Tongue (tissue), 2 donors: Measurements from ENCODE around the gene NSMF. TPM values are rescaled to one million over a fixed set of nuclear protein-coding genes. Genes with fewer than 3 reads are reported as not detected.
"Not testable (repeated sequence)": the region's sequence is repeated elsewhere in the genome, so short reads cannot be mapped to it uniquely, and the experiment has no call there.

Source experiments
- DNase-seq: peaks from one replicate; pipeline ENCODE4 v3.0.0-alpha.2; 2015
- total RNA-seq: library from RNA; depleted of rRNA; stranded (reverse); fragments of >200 nt; gene quantifications from one replicate; pipeline ENCODE4 v1.2.3, GENCODE V29; 2014

The NSMF gene
- total RNA-seq, 1 donor from 2014 or later = 10.7 TPM

DNA sequence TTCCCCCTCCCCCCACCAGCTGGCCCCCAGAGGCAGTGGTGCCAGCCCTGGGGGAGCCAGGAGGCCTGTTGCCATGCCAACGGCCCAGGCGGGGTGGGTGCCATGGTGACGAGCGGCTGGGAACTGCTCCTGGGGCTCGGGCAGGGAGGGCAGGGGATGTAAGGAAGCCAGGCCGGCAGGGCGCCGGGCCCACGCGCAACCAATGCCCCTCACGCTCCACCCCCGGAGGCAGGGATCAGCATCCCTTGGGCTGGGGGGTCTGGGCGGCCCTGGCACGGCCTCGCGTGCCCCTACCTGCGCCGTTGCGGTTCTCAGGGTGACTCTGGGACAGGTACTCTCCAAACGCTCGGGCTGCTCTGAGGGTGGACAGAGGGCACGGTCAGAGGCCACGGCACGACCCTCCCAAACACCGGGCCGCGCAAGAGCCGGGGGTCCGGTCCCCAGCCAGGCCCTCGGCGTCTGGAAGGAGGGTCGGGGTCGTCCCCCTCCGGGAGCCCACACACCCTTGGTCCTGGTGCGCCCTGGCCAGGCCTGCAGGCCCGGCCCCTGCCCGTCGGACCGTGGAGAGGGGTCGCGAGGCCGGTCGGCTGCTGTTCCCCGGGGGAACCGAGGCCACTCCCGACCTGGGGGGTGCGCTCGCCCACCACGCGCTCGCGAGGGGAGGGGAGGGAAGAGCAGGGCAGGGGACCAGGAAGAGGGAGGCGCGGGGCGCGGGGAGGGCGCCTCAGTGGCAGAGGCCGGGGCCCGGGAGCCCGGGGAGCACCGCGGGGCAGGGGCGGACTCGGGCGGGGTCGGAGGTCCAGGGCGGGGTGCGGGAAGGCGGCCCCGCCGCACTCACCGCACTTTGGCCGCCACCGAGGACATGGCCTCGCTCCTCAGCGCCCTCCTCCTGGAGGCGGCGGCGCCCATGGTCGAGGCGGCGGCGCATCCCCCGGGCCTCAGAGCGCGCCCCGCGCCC lies 661 bp downstream of the NSMF start:
- peak; percentile 36 for DNase-seq

DNA sequence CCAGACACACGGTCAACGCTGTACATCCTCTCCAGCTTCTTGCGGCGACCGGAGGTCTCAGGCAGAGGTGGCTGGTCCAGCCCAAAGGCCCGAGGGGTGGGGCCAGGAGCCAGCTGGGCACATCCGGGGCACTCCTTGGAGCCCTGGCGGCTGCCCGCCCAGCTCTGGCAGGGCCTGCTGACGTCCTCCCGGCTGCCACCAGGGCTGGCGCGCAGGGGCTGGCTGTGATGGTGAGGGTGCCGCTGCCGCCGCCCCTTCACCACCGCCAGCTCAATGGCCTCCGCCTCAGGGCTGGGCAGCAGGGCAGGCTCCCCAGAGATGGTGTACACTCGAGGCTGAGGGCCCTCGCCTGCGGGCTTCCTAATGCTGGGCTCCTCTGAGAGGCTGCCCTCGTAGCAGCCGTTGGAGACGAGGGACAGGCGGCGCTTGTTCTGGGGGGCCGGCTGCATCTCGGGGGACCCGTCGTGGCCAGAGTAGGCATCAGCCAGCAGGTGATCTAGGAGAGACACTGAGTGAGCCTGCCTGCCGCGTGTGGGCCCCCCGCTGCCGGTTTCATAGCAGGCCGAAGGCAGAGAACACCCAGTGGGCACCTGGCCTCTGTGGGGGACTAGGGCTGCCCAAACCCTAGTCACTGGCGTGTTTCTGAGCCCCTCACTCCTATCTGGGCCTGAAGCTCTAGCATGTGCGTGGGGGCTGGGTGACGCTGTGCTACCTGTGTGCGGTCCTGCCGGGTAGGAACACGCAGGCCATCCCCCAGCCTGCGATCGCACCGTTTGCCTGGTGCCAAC lies 1.5 kb downstream of the NSMF start:
- no peak for DNase-seq

DNA sequence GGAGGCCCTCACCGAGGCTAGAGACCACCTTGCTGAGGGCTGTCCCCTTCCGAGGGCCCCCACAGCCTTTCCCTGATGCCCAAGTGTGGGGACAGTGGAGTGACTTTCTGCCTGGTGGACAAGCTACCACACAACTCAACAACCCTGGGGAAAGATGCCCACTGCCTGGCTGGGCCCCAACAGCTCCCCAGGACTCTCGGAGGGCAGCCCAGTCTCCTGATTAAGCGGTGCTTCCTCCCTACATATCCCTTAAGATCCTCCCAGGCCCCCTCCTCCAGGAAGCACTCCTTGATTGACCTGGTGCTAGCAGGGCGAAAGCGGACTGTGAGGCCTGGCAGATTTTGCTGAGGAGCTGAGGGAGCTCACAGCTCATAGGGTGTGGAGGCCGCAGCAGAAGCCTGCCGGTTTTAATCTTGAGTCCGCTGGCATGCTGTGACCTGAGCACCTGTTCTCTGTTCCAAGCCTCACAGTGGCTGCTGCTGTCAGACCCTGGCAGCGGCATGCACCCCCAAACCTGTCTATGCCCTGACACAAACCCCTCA lies 2.2 kb downstream of the NSMF start:
- DNase-seq = no peak

DNA sequence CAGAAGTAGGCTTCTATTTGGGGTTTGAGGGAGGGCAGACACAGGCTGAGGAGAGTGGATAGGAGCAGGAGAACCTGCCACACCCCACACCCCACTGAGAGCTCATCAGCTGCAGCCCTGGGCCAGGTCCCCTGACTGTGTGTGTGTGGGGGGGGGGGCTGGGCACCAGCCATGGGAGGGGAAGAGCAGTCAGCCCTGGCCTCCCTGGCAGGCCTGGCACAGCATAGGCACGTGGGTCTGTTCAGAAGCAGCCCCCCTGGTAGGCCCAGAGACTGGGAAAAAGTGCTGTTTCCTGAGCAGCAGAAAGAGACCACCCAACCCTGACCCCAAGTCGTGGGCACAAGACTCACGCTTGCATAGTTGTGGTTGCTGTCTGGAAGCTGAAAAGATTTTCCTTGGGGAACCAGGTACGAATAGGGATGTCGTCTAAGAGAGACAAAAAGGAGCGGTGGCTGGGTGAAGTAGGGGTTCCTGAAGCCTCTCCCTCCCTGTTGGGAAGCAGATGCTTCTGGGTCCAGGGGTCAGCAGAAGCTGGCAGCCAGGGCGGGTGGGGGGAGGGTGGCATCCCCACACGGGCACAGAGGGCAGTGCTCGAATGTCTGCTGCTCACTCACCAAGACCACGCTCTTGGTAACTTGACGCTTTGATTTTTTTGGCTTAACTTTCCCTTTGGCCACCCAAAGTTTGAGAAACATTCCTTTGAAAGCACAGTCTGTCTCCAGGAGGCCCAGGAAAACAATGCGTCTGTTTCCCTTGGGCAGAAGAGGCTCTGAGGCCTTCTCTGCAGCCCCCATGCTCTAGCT lies 2.9 kb downstream of the NSMF start:
- no peak for DNase-seq

DNA sequence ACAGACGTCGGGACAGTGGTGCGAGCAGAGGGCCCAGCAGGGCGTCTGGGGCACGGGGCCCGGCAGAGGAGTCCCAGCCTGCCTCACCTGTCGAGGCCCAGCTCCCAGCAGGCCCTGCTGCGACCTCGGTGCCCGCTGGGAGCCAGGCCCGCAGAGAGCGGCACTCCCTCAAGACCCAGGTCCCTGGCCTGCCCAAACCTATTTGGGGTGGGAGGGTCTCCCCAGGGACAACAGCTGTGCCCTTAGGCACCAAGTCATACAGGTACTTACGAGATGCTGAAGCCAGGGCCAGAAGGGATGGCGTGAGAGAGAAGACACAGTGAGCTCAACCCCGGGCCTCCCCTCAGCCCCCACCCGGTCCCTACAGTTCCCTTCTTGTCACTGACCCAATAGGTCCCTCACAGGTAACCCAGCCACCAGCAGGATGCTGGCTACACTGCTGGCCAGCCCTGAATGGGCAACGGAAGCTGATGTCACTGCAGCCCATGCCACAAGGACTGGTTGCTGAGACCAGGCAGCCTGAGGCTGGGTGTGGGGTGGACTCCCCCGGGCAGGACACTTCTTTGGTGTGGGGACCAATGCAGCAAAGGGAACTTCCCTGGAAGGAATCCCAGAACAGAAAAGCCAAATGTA lies 3.7 kb downstream of the NSMF start:
- DNase-seq = no peak

DNA sequence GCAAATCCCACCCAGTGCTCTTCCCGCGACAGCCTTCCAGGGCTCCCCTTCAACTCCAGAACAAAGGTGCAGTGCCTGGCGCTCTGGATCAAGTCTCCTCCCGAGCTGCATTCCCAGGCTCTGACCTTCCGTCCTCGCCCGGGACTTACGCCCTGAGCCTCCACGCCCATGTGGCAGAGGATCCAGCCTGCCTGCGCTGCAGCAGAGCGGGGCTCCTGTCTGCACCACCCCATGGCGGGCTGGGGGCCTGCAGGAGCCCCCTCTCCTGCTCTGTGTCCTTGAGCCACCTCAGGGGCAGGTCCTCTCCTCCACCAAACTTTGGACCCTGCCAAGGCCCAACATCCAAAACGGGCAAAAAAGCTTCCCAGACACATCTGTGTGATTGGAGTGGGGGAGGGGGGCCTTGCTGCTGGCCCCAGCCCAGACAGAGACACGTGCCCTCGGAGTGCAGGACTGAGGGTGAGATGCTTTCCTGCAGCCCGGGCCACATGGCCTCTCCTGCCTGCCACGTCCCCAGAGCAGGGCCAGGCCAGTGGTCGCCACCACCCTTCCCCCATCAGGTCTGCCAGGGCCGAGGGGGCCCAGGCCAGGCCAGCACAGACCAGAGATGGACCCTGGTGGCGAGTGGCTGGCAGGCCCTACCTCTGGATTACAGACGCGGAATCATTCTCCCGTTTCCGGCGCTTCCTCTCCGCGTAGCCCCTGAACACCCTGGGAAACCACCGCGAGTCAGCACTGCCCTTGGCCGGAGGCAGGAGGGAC lies 4.4 kb downstream of the NSMF start:
- DNase-seq = no peak

DNA sequence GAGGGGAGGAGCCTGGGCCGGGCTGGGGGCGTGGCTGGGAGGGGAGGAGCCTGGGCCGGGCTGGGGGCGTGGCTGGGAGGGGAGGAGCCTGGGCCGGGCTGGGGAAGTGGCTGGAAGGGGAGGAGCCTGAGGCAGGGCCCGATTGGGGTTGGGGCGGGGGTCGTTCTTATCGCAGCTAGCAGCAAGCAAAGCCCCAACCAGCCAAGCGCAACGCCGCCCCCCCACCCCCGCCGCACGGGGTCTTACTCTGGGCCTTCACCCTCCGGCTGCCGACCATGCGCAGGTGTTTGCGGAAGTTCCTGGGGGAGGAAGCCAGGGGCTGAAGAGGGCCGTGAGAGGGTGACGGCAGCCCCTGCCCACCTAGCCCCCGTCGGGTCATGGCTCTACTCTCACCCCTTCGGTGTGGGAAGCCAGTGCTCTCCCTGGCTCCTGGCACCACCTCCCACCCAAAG lies 5.0 kb downstream of the NSMF start:
- DNase-seq = peak; percentile 20

DNA sequence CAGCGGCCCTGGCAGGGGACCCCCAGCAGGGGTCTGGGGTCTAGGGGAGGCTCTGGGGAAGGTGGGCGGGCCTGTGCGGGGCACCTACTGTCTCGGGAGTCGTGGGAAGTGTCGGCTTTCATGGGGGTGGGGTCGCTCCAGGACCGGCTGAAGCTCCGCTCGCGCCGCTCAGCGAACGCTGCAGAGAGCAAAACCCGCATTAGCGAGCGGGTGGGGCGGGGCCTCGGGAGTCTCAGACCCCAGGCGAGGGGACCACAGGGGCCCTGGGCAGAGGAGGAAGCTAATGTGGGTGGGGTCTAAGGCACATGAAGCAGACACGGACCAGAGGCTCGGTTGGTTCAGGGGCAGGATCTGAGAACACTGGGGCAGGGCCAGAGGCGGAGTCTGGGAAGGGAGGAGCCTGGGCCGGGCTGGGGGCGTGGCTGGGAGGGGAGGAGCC lies 5.5 kb downstream of the NSMF start:
- peak; percentile 81 for DNase-seq

DNA sequence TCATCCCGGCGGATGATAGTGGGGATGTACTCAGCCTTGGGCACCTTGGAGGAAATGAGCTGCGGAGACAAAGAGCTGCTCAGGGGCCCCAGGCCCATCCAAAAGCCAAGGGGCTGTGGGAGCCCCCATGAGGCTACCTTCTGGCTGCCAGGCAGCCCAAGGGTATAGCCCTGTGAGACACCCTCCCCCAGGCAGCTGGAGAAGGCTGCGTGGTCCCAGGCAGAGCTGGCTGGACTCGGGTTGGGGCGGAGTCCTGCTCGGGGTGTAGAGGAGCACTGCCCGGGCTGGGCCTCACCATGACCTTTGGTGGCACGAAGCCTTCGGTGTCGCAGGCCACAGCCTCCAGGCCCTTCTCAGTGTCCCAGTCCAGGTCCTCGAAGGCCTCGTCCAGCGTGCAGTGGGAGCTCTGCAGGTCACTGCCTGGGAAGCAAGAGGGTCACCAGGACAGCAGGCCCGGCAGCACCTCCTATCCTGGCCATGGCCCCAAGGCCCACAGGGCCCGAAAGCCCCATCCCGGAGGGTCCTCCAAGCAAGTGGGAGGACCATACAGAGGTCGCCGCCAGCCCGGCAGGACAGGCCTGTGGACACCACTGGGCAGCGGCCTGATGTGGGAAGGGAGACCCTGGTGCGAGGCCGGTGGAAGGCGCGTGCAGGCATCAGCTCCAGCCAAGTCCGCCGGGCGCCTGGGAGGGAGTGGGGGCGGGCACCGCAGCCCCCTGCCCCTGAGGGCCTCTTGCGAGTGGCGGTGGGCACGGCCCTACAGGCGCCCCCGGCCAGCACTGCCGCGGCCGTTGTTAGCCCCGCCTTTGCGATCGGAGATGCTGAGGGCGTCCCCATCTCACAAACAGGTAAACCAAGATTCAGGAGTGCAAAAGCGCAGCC lies 6.1 kb downstream of the NSMF start:
- DNase-seq = no peak

DNA sequence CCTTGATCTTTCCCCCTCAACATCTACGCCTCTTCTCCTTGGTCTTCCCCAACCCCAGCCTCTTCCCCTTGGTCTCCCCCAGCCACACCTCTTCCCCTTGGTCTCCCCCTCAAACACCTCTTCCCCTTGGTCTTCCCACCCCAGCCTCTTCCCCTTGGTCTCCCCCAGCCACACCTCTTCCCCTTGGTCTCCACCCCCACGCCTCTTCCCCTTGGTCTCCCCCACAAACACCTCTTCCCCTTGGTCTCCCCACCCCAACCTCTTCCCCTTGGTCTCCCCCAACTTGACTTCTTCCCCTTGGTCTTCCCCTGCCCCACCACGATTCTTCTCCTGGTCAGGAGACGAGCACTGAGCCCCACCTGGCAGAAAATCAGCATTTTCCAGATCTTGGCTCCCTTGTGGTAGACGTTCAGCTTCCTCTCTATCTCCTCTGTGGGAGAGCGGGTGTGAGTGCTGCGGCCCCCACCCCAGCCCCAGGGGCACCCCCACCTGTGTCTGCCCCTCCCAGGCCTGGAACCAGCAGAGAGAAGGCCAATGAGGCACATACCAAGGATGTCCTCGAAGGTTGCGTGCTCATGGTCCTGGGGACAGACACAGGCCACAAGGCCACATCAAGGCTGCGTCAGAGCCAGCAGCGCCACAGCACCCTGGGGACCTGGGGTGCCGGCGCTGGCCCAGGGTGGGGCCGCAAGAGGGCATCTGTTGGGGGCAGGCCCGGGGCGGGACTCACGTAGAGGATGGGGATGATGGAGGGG lies 7.0 kb downstream of the NSMF start:
- no peak for DNase-seq

DNA sequence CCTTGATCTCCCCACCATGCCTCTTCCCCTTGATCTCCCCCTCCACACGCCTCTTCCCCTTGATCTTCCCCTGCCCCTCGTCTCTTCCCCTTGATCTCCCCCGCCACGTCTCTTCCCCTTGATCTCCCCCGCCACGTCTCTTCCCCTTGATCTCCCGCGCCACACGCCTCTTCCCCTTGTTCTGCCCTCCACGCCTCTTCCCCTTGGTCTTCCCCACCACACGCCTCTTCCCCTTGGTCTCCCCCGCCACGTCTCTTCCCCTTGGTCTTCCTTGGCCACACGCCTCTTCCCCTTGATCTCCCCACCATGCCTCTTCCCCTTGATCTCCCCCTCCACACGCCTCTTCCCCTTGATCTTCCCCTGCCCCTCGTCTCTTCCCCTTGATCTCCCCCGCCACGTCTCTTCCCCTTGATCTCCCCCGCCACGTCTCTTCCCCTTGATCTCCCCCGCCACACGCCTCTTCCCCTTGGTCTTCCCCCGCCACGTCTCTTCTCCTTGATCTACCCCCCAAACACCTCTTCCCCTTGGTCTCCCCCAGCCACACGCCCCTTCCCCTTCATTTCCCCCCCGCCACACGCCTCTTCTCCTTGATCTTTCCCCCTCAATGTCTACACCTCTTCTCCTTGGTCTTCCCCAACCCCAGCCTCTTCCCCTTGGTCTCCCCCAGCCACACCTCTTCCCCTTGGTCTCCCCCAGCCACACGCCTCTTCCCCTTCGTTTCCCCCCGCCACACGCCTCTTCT lies 7.7 kb downstream of the NSMF start:
- DNase-seq = not testable (repeated sequence)

DNA sequence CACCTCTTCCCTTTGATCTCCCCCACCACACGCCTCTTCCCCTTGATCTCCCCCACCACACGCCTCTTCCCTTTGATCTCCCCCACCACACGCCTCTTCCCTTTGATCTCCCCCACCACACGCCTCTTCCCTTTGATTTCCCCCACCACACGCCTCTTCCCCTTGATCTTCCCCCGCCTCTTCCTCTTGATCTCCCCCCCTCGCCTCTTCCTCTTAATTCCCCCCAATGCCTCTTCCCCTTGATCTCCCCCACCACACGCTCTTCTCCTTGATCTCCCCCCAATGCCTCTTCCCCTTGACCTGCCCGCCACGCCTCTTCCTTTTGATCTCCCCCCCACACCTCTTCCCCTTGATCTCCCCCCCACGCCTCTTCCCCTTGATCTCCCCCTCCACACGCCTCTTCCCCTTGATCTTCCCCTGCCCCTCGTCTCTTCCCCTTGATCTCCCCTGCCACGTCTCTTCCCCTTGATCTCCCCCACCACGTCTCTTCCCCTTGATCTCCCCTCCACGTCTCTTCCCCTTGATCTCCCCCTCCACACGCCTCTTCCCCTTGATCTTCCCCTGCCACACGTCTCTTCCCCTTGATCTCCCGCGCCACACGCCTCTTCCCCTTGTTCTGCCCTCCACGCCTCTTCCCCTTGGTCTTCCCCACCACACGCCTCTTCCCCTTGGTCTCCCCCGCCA lies 8.5 kb downstream of the NSMF start:
- DNase-seq = not testable (repeated sequence)

DNA sequence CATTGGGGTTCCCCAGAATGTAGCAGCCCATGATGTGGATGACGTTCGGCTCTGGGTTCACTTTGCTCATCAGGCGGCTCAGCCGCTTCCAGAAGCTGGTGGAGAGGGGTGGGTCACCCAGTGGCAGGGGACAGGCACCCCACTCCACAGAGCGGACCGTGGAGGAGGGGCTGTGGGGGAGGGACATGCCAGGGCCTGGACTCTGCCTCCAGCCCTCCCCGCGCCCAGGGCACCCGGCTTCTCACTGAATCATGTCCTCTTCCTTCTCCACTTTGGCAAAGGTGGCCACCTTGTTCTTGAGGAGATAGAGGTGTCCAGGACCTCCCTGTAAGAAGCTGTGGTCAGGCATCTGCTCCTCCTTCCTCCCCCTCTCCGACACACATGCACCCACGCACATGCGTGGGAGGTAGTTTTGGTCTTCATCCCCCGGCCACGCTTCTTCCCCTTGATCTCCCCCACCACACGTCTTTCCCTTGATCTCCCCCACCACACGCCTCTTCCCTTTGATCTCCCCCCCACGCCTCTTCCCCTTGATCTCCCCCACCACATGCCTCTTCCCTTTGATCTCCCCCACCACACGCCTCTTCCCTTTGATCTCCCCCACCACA lies 9.1 kb downstream of the NSMF start:
- no peak for DNase-seq

DNA sequence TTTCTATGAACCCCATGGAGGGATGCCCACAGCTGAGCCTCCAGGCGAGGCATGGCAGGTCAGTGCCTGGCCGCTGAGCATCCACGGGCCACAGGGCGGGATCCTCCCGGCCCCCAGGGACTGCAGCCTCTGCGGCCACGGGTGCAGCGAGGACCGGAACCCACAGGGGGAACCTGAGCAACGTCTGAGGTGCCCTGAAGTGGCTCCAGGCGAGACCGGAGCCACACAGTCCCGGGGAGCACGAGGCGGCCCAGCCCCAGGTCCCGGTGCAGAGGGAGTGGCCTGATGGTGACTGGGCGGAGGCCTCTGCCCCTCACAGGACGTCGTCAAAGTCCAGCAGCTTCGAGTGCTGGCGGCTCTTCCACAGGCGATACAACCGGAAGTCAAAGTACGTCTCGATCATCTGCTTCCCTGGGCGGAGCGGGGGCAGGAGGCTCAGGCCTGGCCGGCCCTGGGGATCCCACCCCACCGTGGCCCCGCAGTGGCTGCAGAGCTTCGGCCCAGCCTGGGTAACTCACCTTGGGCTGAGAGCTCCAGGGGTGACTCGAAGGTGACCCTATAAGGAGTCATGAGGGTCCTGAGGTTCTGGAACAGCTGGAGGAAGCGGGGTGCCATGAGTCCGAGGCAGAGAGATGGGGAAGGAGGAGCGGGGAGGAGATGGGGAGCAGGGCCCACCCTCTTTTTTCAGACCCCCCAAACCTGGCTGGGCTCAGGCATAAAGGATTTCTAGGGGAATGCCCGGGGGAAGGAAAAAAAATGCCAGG lies 9.9 kb downstream of the NSMF start:
- no peak for DNase-seq

DNA sequence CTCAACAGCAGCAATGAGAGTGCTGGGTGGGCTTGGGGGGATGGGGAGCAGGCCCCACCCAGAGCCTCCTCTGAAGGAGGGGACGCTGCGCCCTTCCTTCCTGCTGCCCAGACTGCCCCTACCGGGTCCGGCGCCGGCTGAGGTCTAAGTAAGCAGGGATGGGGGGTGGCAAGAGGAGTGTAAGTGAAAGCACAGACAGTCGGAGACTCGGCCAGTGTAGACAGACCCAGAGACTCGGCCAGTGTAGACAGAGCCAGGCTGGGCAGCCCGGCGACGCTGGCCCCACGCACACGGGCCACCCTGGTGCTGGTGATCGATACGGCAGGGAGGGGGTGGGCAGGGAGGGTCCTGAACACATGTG lies 10.6 kb downstream of the NSMF start:
- no peak for DNase-seq
